Brain pericyte (primary cell): ENCODE results near the gene CYP3A7.
"Not testable (repeated sequence)": the region's sequence is repeated elsewhere in the genome, so short reads cannot be mapped to it uniquely, and the experiment has no call there.

Source experiments
- DNase-seq: peaks from one replicate; pipeline ENCODE4 v3.0.0-alpha.2; 2012; ENCODE audit warnings: low read depth, low spot score

The CYP3A7 gene

DNA sequence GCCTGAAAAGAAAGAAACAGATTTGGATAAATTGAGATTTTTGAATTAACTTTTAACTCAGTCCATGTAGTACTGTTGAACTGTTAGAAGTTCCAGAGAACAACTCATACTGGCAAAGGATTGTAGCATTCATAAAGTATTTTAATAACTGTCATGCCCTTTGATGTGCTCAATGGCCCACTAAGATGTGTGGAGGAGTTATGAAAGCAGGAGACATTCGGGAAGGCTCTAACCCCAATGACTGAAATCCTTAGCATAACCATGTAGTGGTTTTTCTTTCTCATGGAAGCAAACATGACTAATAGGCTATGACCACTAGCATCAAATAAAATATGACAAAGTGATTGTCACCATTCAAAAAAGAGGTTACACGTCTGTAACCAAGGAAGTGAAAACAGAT lies 25.7 kb downstream of the CYP3A7 start:
- no peak for DNase-seq

- no peak for DNase-seq
These were observed 27.9 kb downstream of the CYP3A7 start for GRCh38 chr7:99707096-99707495.

DNA sequence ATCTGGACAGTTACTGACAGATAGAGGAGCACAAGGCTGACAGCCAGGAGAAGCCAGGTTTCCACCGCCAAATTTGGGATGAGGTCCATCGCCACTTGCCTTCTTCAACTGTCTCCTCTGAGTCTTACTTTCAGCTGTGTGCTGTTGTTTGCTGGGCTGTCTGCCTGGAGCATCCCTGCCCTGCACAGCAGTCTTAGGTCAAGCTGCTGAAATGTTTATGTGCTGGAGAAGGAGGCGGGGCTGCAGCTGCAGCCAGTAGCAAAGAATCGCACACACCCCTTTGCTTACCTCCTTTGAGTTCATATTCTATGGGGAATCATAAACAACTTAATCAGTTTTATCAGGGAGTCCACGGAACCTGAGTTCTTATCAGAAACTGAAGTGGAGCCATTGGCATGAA lies 35.0 kb downstream of the CYP3A7 start:
- DNase-seq, result no peak

DNA sequence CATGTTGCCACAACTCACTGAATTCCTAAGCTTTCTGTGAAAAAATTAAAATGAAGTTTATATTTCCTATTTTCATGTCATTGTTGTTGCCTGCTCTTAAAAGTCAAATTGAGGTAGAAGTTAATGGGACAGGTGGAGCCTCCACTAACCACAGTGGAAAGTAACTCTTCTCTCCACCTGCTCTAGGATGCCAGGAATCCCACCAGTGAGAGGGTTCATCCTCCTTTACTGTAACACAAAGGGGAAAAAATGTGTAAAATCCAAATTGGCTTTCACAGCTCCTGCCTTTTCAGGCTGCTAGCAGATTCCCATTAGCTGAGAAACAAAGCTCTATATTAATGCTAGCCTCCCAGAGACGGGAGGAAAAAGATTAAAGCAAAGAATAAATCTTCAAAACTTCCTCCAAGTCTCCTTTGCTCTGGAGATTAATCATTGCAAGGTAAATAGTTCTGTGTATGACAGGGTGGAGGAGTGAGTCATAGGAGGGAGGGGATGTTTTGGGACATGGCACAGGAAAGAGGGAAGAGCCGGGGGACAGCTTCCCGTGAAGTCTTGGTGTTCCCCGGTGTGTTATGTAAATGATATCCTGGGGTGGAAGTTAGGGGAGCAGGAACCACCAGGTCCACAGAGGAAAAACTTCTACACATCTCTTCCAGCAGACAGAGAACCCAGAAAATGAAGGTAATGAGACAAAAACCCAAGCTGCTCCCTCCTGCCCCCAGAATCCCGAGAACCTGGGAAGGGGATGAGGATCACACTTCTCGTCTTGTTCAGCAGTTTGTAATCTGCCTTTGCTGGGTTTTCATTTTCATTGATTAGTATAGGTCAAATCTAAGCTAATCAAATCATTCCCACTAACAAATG lies 35.9 kb downstream of the CYP3A7 start:
- DNase-seq, result not testable (repeated sequence)

- no peak for DNase-seq
These were observed 40.1 kb downstream of the CYP3A7 start for GRCh38 chr7:99694912-99695304.

- DNase-seq, result no peak
These were observed 40.6 kb downstream of the CYP3A7 start for GRCh38 chr7:99694201-99694911.

DNA sequence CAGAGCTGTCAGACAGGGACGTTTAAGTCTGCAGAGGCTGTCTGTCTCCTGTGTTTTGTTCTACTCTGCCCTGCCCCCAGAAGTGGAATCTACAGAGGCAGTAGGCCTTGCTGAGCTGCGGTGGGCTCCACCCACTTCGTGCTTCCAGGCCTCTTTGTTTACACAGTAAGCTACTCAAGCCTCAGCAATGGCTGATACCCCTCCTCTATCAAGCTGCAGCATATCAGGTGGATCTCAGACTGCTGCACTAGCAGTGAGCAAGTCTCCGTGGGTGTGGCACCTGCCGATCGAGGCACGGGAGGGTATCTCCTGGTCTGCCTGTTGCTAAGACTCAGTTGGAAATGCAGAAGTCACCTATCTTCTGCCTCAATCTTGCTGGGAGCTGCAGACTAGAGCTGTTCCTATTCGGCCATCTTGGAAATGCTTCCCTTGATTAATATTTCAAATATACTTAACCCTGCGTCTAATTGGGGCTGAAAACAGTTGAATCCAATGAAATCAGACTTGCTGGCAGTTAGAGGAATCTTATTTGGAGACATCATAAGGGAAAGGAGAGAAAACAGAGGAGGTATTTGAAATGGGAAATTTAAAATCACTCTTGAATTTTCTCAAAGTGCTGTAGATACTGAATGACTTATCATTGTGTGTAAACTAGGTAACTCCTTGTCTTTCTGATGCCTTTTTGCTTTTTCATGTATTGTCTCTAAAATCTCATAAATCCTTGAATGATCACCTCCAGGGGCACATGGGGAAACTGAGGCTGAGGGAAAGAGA lies 41.4 kb downstream of the CYP3A7 start:
- DNase-seq, result no peak

- no peak for DNase-seq
These were observed 41.9 kb downstream of the CYP3A7 start for GRCh38 chr7:99693100-99693426.

GRCh38 chr7:99692563-99692962 lies 42.4 kb downstream of the CYP3A7 start:
- not testable (repeated sequence) for DNase-seq

DNA sequence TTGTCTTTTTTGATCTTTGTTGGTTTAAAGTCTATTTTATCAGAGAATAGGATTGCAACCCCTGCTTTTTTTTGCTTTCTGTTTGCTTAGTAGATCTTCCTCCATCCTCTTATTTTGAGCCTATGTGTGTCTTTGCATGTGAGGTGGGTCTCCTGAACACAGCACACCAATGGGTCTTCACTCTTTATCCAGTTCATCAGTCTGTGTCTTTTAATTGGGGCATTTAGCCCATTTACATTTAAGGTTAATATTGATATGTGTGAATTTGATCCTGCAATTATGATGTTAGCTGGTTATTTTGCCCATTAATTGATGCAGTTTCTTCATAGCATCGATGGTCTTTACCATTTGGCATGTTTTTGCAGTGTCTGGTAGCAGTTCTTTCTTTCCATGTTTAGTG lies 43.3 kb downstream of the CYP3A7 start:
- not testable (repeated sequence) for DNase-seq

GRCh38 chr7:99690918-99691317 lies 44.1 kb downstream of the CYP3A7 start:
- DNase-seq, result not testable (repeated sequence)

DNA sequence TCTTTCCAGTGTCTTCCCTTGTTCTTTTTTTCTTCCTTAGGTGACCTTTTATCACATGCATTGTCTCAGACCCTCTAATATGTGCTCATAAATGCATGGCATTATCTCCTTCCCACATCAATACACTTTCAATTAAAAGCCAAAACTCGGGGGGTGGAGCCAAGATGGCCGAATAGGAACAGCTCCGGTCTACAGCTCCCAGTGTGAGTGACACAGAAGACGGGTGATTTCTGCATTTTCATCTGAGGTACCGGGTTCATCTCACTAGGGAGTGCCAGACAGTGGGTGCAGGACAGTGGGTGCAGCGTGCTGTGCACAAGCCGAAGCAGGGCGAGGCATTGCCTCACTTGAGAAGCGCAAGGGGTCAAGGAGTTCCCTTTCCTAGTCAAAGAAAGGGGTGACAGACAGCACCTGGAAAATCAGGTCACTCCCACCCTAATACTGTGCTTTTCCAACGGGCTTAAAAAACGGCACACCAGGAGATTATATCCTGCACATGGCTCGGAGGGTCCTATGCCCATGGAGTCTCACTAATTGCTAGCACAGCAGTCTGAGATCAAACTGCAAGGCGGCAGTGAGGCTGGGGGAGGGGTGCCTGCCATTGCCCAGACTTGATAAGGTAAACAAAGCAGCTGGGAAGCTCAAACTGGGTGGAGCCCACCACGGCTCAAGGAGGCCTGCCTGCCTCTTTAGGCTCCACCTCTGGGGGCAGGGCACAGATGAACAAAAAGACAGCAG lies 49.0 kb downstream of the CYP3A7 start:
- DNase-seq, result not testable (repeated sequence)

- no peak for DNase-seq
These were observed 49.8 kb downstream of the CYP3A7 start for GRCh38 chr7:99685129-99685758.

GRCh38 chr7:99679400-99680191 lies 55.4 kb downstream of the CYP3A7 start, which contains the start of gene CYP3A5:
Gene CYP3A5, minus strand, starts transcription at chr7:99679996. Its CDS starts 100 bp downstream, at chr7:99679896.
- DNase-seq, result no peak

- DNase-seq, result no peak
These were observed 56.0 kb downstream of the CYP3A7 start for GRCh38 chr7:99679032-99679399.

DNA sequence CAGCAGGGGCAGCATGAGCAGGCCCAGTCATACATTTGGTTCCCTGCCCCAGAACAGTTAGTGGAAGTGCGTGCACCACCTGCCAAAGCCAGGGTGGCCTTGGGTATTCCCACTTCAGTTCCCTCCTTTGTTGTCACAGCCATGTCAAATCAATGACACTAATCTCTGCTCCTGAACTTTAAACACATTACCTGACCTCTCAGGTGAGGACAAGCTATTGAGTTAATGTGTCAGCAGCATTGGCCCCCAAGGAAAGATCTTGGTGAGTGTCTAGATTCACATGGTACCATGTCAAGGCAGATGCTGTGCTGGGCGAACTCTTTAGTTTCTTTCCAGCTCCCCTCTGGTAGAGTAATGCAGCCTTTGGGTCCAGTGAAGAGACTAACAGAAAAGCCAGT lies 57.3 kb downstream of the CYP3A7 start:
- no peak for DNase-seq

DNA sequence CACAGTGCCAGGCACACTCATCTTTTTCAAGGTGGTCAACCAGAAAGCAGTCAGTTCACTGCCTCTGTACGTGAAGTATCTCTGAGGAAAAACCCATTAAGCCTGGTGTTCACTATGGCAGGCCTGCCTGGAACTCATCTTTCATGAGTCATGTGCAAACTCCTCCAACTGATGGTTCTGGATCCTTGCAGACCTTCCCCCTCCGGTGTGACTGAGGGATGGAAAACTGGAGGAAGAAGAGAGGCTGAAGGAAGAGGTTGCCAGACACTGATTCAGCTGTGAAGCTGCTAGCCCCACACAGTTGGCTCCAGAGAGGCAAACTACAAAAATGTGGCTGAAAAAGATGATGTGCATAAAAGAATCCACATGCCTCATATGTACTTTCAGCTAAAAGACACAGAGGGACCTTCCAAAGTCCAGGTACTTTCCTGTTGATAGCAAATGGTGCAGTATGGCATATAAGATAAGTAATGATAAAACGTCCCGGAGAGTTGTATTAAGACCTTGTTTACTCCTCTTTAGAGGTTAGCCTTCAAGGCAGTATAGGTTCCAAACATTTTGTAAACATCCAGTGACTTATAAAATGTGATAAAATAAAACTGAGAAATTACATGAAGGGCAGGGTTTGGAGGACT lies 57.9 kb downstream of the CYP3A7 start:
- DNase-seq, result no peak

DNA sequence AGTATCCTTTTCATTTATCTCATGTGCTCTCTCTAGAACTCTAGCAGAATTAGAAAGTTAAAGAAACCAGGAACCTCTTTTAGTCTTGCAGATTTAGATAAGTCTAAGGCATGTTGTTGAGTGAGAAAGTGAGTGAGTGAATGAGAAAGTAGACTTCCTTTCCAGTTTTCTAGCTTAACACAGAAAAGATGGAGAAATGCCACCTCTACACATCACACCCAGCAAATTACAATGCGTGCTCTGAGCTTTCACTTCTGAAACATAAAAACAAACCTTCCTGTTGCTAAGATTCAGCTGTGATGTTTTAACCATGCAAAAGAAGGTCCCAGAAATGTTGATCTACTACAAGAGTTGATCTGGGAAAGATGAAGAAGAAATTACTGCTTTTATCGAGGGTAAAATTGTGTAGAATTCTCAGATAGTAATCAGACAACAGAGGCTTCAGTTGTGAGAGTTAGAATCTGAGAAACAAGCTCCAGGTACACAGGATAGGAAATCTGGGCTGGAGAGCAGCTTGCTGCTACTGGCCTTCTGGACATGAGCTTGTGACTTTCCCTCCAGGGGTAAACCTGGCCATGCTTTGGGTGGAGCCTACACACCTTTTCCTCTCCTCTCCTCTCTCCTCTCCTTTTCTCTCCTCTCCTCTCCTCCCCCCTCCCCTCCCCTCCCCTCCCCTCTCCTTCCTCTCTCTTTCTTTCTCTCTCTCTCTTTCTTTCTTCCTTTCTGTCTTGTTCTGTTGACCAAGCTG lies 59.8 kb downstream of the CYP3A7 start:
- DNase-seq, result no peak

GRCh38 chr7:99672573-99672972 lies 62.4 kb downstream of the CYP3A7 start:
- DNase-seq, result no peak
